Measurements from ENCODE around the gene KCNB1. TPM values are rescaled to one million over a fixed set of nuclear protein-coding genes. Genes with fewer than 3 reads are reported as not detected.

The KCNB1 gene
- polyA plus RNA-seq, 10 donors, result 5.2 to 15.7 (median 8.2) TPM

GRCh38 chr20:49392745-49393144, 89.7 kb downstream of the KCNB1 start:
- no peak for DNase-seq

- no peak for DNase-seq
These were observed 90.8 kb downstream of the KCNB1 start for GRCh38 chr20:49391404-49392245.

- DNase-seq, result no peak
These were observed 92.6 kb downstream of the KCNB1 start for GRCh38 chr20:49389854-49390253.

GRCh38 chr20:49388744-49389143, 93.7 kb downstream of the KCNB1 start:
- peak; percentile 22 to 67 (median 45) for DNase-seq

DNA sequence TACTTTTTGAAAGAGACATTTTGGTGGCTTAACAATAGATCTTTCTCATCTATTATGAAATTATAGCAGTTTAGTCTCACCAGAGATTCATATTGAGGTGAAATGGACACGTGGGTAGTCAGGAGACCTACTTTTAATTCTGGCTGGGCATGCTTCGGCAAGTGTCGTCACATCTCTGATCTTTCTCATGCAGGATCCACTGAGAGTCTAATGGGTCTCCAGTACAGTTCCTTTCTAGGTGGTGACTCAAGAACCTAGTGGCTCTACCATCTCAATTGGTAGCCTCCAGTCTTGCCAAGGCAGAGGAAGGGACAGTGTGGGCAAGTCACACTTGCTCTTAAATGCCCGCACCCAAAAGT, 94.9 kb downstream of the KCNB1 start:
- DNase-seq, result no peak

DNA sequence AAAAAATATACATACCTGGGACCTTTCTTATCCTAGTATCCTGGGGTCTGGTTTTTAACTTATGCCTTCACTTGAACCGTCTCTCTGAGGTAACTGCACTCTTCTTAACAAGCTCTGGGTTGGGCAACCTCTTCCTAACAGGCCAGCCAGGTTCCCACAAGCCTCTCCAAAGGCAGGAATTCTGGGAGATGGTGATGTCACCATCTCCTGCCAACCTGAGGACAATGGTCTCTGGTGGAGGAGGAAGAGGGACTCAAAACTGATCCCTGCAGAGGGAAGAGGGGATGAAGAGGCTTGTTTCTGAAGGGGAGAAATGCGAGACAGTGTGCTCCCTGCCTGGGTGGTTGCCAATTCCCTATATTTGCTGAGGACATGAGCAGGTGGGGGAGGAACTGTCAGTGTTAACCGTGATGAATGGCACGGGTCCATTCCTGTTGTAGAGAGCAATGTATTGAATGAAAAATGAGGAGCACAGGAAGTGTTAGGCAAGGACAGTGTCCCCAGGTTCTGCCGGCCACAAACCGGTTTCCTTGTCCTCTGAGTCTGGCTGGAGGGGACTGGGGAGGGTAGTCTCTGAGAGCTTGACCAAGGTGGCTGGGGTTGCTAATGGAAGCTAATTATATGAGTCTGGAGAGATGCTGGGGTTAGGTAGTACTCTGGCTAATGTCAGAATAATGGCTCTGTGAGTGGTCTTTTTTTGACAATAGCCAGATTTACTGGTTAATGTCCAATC, 95.5 kb downstream of the KCNB1 start:
- no peak for DNase-seq

- DNase-seq, result no peak
These were observed 97.0 kb downstream of the KCNB1 start for GRCh38 chr20:49385465-49385864.

GRCh38 chr20:49384437-49385434, 97.7 kb downstream of the KCNB1 start:
- DNase-seq, result peak in 2 of 3 donors; percentile 53 to 68

DNA sequence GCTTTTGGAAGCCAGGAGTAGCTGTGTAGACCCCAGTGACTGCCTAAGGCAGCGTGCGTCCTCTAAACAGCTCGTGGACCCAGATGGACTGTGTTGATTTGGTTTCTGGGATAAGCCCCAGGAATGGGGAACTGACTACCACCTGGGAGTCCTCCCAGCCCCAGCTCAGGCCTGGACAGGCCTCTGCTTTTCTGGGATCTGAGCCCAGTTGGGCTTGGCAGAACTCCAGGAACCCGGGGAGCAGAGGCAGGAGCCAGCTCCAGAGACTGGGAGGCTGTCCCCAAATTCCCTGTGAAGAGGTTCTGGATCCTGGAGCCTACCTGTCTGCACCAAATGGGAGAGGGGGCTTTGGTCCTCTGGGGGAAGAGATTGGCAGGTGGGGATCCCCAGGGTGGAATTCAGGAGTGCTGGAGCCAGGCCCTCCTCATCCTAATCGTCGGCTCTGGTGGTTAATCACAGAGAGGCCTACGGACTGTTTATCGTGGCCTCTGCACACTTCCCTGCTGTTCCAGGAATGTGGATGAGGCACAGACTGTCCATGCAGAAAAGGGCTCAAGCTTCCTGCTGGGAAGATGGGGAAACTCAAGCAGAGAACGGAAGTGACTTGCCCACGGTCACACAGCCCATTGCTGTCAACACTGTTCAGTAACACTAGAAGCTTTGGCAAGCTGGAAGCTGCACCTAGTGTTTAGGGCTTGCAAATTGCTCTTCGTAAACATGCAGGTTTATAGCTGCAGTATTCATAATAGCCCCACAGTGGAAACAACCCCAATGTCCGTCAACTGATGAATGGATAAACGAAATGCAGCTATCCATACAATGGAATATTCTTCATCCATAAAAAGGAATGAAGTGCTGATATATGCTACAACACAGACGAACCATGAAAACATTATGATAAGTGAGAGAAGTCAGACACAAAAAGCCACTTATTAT, 100.6 kb downstream of the KCNB1 start:
- peak; percentile 45 to 88 (median 81) for DNase-seq

DNA sequence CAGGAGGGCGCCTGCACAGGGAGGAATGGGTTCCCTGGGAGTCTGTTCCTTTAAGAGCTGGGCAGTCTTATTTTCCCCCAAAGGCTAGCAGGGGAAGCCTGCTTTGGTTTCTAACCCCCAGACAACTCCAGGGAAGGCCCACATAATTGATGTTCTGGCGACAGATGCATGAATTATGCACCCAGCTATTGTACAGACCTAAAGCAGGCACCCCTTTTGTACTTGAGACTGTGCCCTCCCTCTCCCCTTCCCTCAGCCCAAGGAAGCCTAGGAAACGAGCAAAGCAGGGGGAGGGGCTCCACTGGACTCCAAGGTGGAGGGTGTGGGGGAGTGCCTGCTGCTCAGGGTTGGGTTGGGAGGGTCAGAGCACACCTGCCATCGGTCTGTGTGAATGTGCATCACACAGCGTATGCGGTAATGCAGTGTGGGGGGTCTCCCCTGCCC, 102.1 kb downstream of the KCNB1 start:
- no peak for DNase-seq

- DNase-seq, result no peak
These were observed 103.1 kb downstream of the KCNB1 start for GRCh38 chr20:49379338-49379737.

DNA sequence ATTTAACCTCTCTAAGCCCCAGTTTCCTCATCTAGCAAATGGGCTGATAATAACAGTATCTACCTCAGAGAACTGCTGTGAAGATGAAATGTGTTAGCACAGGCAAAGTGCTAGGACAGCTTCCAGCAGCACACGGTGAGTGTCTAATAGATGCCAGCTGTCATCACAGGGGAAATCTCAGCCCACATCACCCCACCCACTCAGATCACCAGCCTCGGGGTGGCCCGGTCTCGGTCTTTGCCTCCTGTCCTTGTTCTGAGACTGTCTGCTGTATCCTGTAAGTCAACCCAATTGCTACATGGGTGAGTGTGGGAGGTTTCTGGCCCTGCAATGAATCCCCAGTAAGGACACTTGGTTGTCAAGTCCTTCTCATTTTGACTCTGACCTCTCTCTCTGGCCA, 105.1 kb downstream of the KCNB1 start:
- no peak for DNase-seq

DNA sequence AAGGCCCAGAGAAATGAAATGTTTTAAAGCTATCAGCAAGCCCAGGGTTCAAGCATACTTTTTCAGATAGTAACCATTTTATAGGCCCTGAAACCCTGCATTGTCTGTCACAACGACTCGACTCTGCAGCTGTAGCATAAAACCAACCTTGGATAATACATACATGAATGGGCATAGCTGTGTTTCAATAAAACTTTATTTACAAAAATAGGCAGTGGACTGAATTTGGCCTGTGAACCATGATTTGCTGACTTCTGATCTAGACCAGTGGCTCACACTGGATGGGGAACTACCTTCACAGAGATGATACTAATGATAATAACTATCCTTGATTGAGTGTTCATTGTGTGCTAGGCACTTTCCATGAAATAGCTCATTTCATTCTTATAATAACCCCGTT, 107.3 kb downstream of the KCNB1 start:
- DNase-seq, result no peak

DNA sequence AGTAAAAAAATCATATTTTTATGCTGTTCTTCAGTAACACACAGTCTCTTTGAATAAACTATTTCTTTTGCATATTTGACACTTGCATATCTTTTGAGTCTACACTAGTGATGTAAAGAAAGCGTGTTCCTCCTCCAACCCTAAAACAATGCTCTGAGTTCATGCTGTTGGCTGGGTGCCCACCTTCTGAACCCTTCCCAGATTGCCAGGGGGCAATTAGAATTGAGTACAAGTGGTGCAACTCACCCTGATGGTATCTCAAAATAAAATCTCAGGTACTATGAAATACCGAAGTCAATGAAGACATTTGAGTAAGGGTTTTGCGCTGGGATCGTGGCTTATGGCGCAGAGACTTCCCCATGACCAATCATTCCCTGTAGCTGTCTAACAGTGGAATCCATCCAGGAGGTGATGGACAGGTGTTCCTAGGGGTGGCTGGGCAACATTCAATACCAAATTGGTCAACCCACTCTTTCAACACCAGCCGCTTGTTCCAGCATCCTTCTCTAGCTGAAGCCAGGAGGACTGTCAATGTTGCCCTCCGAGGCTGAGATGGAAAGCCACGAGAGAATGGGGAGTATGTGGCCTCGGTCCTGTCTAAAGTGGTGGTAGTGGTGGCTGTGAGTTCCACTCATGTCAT, 110.3 kb downstream of the KCNB1 start:
- no peak for DNase-seq

- no peak for DNase-seq
These were observed 113.9 kb downstream of the KCNB1 start for GRCh38 chr20:49368596-49368995.

- DNase-seq, result no peak
These were observed 115.4 kb downstream of the KCNB1 start for GRCh38 chr20:49367113-49367512.

DNA sequence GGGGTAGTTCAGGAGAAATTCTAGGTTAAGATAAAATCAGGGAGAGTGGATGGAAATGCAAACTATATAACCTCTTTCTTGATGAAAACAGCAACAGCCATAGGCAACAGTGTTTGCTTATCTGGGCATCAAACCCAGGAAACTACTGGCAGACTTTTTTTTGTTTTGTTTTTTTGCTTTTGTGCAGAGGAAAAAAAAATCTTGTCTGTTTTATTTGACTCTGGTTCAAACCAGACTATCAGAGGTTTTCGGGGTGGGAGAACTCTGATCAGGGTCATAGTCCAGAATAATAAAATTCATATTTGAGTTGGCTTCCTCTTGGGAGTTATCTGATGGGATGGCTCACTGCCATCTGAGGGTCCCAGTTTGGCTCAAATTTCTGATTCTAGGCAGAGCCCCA, 115.8 kb downstream of the KCNB1 start:
- no peak for DNase-seq

- no peak for DNase-seq
These were observed 120.4 kb downstream of the KCNB1 start for GRCh38 chr20:49361862-49362660.

DNA sequence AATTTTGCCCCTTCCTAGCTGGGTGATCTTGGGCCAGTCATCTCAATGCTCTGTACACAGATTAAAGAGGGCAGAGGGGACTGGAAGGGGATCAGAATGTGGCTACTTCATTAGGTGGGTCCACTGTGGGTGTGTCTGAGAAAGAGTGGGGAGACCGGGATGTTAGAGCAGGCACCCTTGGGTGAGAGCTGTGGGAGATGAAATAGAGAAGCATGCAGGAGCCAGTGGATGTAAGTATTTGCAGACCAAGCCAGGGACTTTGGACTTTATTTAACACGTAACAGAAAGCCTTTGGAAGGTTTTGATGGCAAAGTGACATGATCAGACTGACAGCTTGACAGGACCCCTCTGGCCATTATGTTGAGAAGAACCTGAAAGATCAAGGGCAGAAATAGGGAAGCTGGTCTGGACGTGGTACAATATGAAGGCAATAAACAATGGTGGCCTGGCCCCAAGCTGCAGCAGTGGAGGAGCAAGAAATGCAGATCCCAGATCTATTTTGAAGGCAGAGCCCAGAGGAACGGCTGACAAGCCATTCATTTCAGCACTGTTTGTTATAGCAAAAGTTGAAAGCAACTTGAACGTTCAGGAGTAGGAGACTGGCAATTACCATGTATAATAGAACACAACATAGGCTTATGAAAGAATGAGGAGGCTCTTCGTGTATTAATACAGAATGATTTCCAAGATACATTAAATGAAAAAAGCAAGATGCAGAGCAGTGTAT, 122.1 kb downstream of the KCNB1 start:
- DNase-seq, result no peak
